Endothelial cell of umbilical vein (primary cell): ENCODE results near the gene SLC25A1.

Source experiments
- CTCF ChIP-seq, 2 donors: IDR thresholded peaks; 1 replicate in 1 of 2; 2 replicates in 1 of 2; pipeline ENCODE4 v1.5.1; 2011; ENCODE audit warnings: low read length in 2 of 2, mild to moderate bottlenecking in 2 of 2, moderate library complexity in 2 of 2, control low read depth in 1 of 2, inconsistent platforms in 1 of 2, low read depth in 1 of 2; ENCODE audit not compliant: insufficient read depth in 1 of 2; ENCODE audit errors: extremely low read depth in 1 of 2
- EZH2 ChIP-seq: IDR thresholded peaks from 2 replicates; pipeline ENCODE4 v1.6.1; 2012; ENCODE audit warnings: borderline replicate concordance, low read depth, mild to moderate bottlenecking, moderate library complexity, low read length, inconsistent platforms; ENCODE audit not compliant: severe bottlenecking
- POLR2A ChIP-seq: IDR thresholded peaks from 2 replicates; pipeline ENCODE4 v1.6.1; 2012; ENCODE audit warnings: low read depth, mild to moderate bottlenecking, control low read depth, low read length
- POLR2AphosphoS5 ChIP-seq: IDR thresholded peaks from 2 replicates; pipeline ENCODE4 v1.6.1; 2012; ENCODE audit warnings: low read depth, mild to moderate bottlenecking, control low read depth, low read length, moderate library complexity; ENCODE audit not compliant: insufficient read depth

GRCh38 chr22:19176732-19177131 is 1.8 kb downstream of the SLC25A1 start:
- TF ChIP-seq CTCF (IDR thresholded peaks at IDR 0.05; ENCODE audit: extremely low read depth in 1 of 2, insufficient read depth in 1 of 2, low read depth in 1 of 2, low read length in 2 of 2) (no peak), POLR2AphosphoS5 (no peak), EZH2 (no peak), POLR2A (no peak)
